K562 (cell line): ENCODE measurements around the gene MKLN1. TPM values are rescaled to one million over a fixed set of nuclear protein-coding genes. Genes with fewer than 3 reads are reported as not detected.

ENCODE experiments used
- ATAC-seq: fragments of 200-7000 bp; cut with Tn5 transposase; 3 replicates; pipeline ENCODE4 v1.9.1; 2020; ENCODE audit warnings: moderate library complexity
- BruUV-seq: library from RNA; stranded (reverse); fragments of 400-500 nt; replicated peaks from 2 replicates; lab custom pipeline; 2021; lab: Mats Ljungman, UMichigan
- CTCF ChIA-PET: fragments of 300-600 bp; formaldehyde crosslinking; extraction: SDS; loops from one replicate; lab custom pipeline; 2021; ENCODE audit warnings: low intra/inter-chr PET ratio; lab: Yijun Ruan, JAX
- POLR2A ChIA-PET: fragments of 300-600, 350-650 bp; sonication (Branson Sonifier 250); formaldehyde crosslinking; extraction: SDS; loops from one replicate; lab custom pipeline; 2021; ENCODE audit warnings: antibody characterized with exemption, inconsistent platforms; lab: Yijun Ruan, JAX
- DNase-seq, 4 experiments: peaks; one replicate each; pipeline versions ENCODE4 v3.0.0 to v3.0.0-alpha.2; 2011 to 2018; ENCODE audit warnings: low spot score in 3 of 4, mixed read lengths in 3 of 4; ENCODE audit errors: extremely low read depth in 1 of 4
- FAIRE-seq: peaks from 2 replicates; lab custom pipeline; 2011; peaks lifted over from hg19 to GRCh38; lab: Jason Lieb, UNC
- H2AFZ ChIP-seq: 2 replicates; pipeline ENCODE4 v1.6.0; 2011; ENCODE audit warnings: low read depth, low read length, control low read depth, inconsistent platforms
- H3K27ac ChIP-seq: fragments of 200-600 bp; 3 replicates; pipeline ENCODE4 v1.8.0; 2011; ENCODE audit warnings: low read depth, mild to moderate bottlenecking, control low read depth, inconsistent platforms, low read length, moderate library complexity, mixed read lengths; ENCODE audit errors: extremely low read depth
- H3K27me3 ChIP-seq, 2 experiments: fragments of 300-600 bp in 1 of 2; 2 replicates in 1 of 2; 3 replicates in 1 of 2; pipeline versions ENCODE4 v1.6.0 to v1.8.0; 2011; ENCODE audit warnings: inconsistent platforms in 2 of 2, low read length in 2 of 2, mild to moderate bottlenecking in 1 of 2, mixed read lengths in 1 of 2, moderate library complexity in 1 of 2; ENCODE audit not compliant: control insufficient read depth in 2 of 2, insufficient read depth in 2 of 2
- H3K36me3 ChIP-seq: fragments of 300-600 bp; 3 replicates; pipeline ENCODE4 v1.8.0; 2011; ENCODE audit warnings: mild to moderate bottlenecking, low read length, inconsistent platforms; ENCODE audit not compliant: control insufficient read depth, insufficient read depth
- H3K4me1 ChIP-seq, 2 experiments: fragments of 200-600 bp in 1 of 2; replicated peaks in 1 of 2; 2 replicates in 1 of 2; 3 replicates in 1 of 2; pipeline versions ENCODE4 v1.5.1 to v1.8.0; 2011; ENCODE audit warnings: inconsistent platforms in 2 of 2, low read length in 2 of 2, mild to moderate bottlenecking in 1 of 2, mixed read lengths in 1 of 2, moderate library complexity in 1 of 2; ENCODE audit not compliant: control insufficient read depth in 2 of 2, insufficient read depth in 2 of 2
- H3K4me2 ChIP-seq: 2 replicates; pipeline ENCODE4 v1.6.1; 2011; ENCODE audit warnings: low read length, control low read depth, inconsistent platforms, mixed read lengths; ENCODE audit not compliant: insufficient read depth
- H3K4me3 ChIP-seq: fragments of 200-600 bp; sonication (generic), shearing (Covaris generic); 2 replicates; pipeline ENCODE4 v1.5.1; 2016; ENCODE audit warnings: control low read depth, inconsistent platforms
- H3K79me2 ChIP-seq: fragments of 200-600 bp; 3 replicates; pipeline ENCODE4 v1.8.0; 2011; ENCODE audit warnings: low read length, inconsistent platforms; ENCODE audit not compliant: control insufficient read depth, insufficient read depth
- H3K9ac ChIP-seq, 2 experiments: 2 replicates each; pipeline versions ENCODE4 v1.6.0 to v1.6.1; 2011; ENCODE audit warnings: low read depth in 2 of 2, low read length in 2 of 2, control low read depth in 1 of 2, inconsistent platforms in 1 of 2, mild to moderate bottlenecking in 1 of 2, mixed read lengths in 1 of 2; ENCODE audit not compliant: insufficient read depth in 1 of 2
- H3K9me1 ChIP-seq: one replicate; pipeline ENCODE4 v1.6.0; 2011; ENCODE audit warnings: inconsistent platforms, mild to moderate bottlenecking, low read length, moderate library complexity; ENCODE audit not compliant: control insufficient read depth, insufficient read depth
- H3K9me3 ChIP-seq: replicated peaks from 2 replicates; pipeline ENCODE4 v1.5.1; 2011; ENCODE audit warnings: low read depth, low read length, inconsistent platforms; ENCODE audit not compliant: control insufficient read depth, insufficient read depth
- H4K20me1 ChIP-seq: replicated peaks from 2 replicates; pipeline ENCODE4 v1.6.1; 2011; ENCODE audit warnings: low read length, inconsistent platforms, mixed read lengths; ENCODE audit not compliant: control insufficient read depth, insufficient read depth
- BHLHE40 ChIP-seq: IDR thresholded peaks from 2 replicates; pipeline ENCODE4 v1.6.1; 2011; ENCODE audit warnings: low read length, improper control_type of control experiment
- HOMEZ ChIP-seq: fragments of 250-450 bp; sonication (Bioruptor Pico); IDR thresholded peaks from 2 replicates; pipeline ENCODE4 v1.4.0; 2020; ENCODE audit warnings: mild to moderate bottlenecking, moderate library complexity
- KDM2B ChIP-seq: fragments of 250-450 bp; sonication (Bioruptor Pico); IDR thresholded peaks from 2 replicates; pipeline ENCODE4 v1.8.0; 2021; ENCODE audit warnings: mild to moderate bottlenecking, moderate library complexity
- PHB2 ChIP-seq: fragments of 450-650 bp; IDR thresholded peaks from 2 replicates; pipeline ENCODE4 v1.6.1; 2017; ENCODE audit warnings: low read depth
- PKNOX1 ChIP-seq: fragments of 450-650 bp; IDR thresholded peaks from 2 replicates; pipeline ENCODE4 v1.6.1; 2016
- PREB ChIP-seq: sonication (generic); formaldehyde crosslinking; IDR thresholded peaks from 2 replicates; pipeline ENCODE4 v1.8.1; 2023; ENCODE audit warnings: mild to moderate bottlenecking, missing genetic modification reagents
- TAF1 ChIP-seq: IDR thresholded peaks from 2 replicates; pipeline ENCODE4 v1.6.1; 2011; ENCODE audit warnings: mild to moderate bottlenecking, low read length, moderate library complexity; ENCODE audit not compliant: insufficient read depth, control insufficient read depth, severe bottlenecking; ENCODE audit errors: extremely low read depth
- ZNF263 ChIP-seq: sonication (generic); formaldehyde crosslinking; IDR thresholded peaks from 2 replicates; pipeline ENCODE4 v1.8.0; 2022; ENCODE audit warnings: mild to moderate bottlenecking, missing genetic modification reagents, borderline replicate concordance
- WGBS: fragments of 100-300 bp; shearing (Covaris generic); methylation state at CpG from one replicate; pipeline ENCODE4 v1.1.6; 2016; ENCODE audit warnings: low coverage, mixed read lengths; ENCODE audit not compliant: insufficient coverage; ENCODE audit errors: missing lambda C conversion rate; 5-methylcytosine and 5-hydroxymethylcytosine counted together
- in situ Hi-C: fragments of 300-500 bp; cut with MboI; formaldehyde crosslinking; loops from 4 replicates; pipeline ENCODE4 v1.15.0; 2018; ENCODE audit warnings: inconsistent platforms, mixed read lengths
- intact Hi-C: fragments of 100-400 bp; cut with micrococcal nuclease; formaldehyde crosslinking; loops from 2 replicates; pipeline ENCODE4 v1.14.2; 2022
- polyA plus RNA-seq, 8 experiments: library from polyadenylated mRNA; depleted of rRNA in 4 of 8; stranded (reverse) in 5 of 8; unstranded in 3 of 8; fragments of >200 nt; fragmentation: Nextera tagmentation in 2 of 8; fragmentation: Illumina TruSeq in 1 of 8; extraction: Ambion mirVana in 2 of 8; extraction: Trizol in 1 of 8; gene quantifications; 2 replicates each; pipeline versions ENCODE4 v1.2.1 to v1.2.3, GENCODE V29; 2011 to 2014; ENCODE audit warnings: inconsistent platforms in 1 of 8, missing spikeins in 1 of 8
- total RNA-seq, 7 experiments: library from RNA; depleted of rRNA in 6 of 7; stranded (reverse); fragments of >200 nt in 6 of 7; fragmentation: Illumina TruSeq in 2 of 7; extraction: Trizol in 2 of 7; gene quantifications; 2 replicates each; pipeline versions ENCODE4 v1.2.1 to v1.2.3, GENCODE V29; 2011 to 2021; ENCODE audit warnings: low replicate concordance in 1 of 7

Gene MKLN1
- total and polyA plus RNA-seq, 9 of the 15 experiments (the other 6 are each of a cell fraction or from before 2014, with no cell fraction given), result 18.6 to 80.4 (median 56.0) TPM

- CTCF ChIA-PET, result no interaction called here
- Histone ChIP-seq H4K20me1 (no peaks in the 10 kb centered on the region), H3K79me2 (no peaks in the 10 kb centered on the region), H3K27ac (no peak overlapping the region), H3K4me1 (no peaks in the 10 kb centered on the region), H3K9me3 (no peaks in the 10 kb centered on the region), H3K27me3 (peaks cover 45 to 62% of the 10 kb centered on the region in 2 experiments), H2AFZ (no peak overlapping the region), H3K9me1 (no peaks in the 10 kb centered on the region), H3K36me3 (no peaks in the 10 kb centered on the region), H3K4me2 (no peak overlapping the region), H3K4me3 (no peak overlapping the region), H3K9ac (no peak overlapping the region)
- TF ChIP-seq KDM2B (CRISPR knock-in tag), result no peak
- TF ChIP-seq PREB (CRISPR knock-in tag), result 0 out of 2 replicates have a peak, but pooled peaks have one; percentile 45
- POLR2A ChIA-PET, result interaction anchor here (0.5 to 1.1 kb wide), 3 partner anchors 11 to 77 kb away, joined by 3 to 4 read pairs (median 4); no protein-coding TSS in a partner anchor
- intact Hi-C loops (no loop called here), in situ Hi-C loops (no loop called here)
- FAIRE-seq (no peak), DNase-seq (no peak), ATAC-seq (peak; percentile 24; the same call in 1 of the 3 replicates)
- 2% methylated on average over 11 of the region's 11 CpGs for WGBS
- no TSS peak for BruUV-seq
Measured at GRCh38 chr7:131522325-131522930, 194.8 kb downstream of the MKLN1 start.

GRCh38 chr7:131524115-131524514 lies 196.4 kb downstream of the MKLN1 start:
- CTCF ChIA-PET, result no interaction called here
- no peak for DNase-seq
- no peak for FAIRE-seq

More at GRCh38 chr7:131524115-131524514, 196.4 kb downstream of the MKLN1 start:
- TF ChIP-seq BHLHE40 (no peak), HOMEZ (no peak), TAF1 (no peak), ZNF263 (CRISPR knock-in tag) (no peak), PHB2 (no peak), PKNOX1 (no peak)
- no peak overlapping the region for H3K4me3 ChIP-seq
- no peaks in the 10 kb centered on the region for H3K9me3 ChIP-seq
- WGBS, result 0% methylated on average over 2 of the region's 2 CpGs
- in situ Hi-C loops (no loop called here), intact Hi-C loops (no loop called here)
- H3K9ac ChIP-seq, result no peak overlapping the region
- peaks cover 32 to 52% of the 10 kb centered on the region in 2 experiments; a peak in 4 of 5 replicates for H3K27me3 ChIP-seq
- H4K20me1 ChIP-seq, result no peaks in the 10 kb centered on the region
- no peaks in the 10 kb centered on the region for H3K36me3 ChIP-seq
- ATAC-seq, result no peak
- no peak overlapping the region for H3K4me2 ChIP-seq
- H3K9me1 ChIP-seq, result no peaks in the 10 kb centered on the region
- POLR2A ChIA-PET, result no interaction called here
- H3K4me1 ChIP-seq, result no peaks in the 10 kb centered on the region
- H2AFZ ChIP-seq, result no peak overlapping the region
- BruUV-seq, result no TSS peak
- H3K27ac ChIP-seq, result no peak overlapping the region
- H3K79me2 ChIP-seq, result no peaks in the 10 kb centered on the region
